Ovary (tissue), 9 donors: ENCODE measurements around the gene TMEM221. TPM values are rescaled to one million over a fixed set of nuclear protein-coding genes. Genes with fewer than 3 reads are reported as not detected.

Experiments used
- DNase-seq, 5 donors: peaks; one replicate each; pipeline ENCODE4 v3.0.0-alpha.2; 2019 to 2020
- H3K27ac ChIP-seq, 2 donors: fragments of 200-600 bp; one replicate each; pipeline versions ENCODE4 v1.5.1 to v1.8.0; 2019 to 2022
- H3K27me3 ChIP-seq: fragments of 200-600 bp; one replicate; pipeline ENCODE4 v1.8.0; 2022
- H3K36me3 ChIP-seq: fragments of 200-600 bp; sonication (generic); one replicate; pipeline ENCODE4 v1.5.1; 2019
- H3K4me1 ChIP-seq: one replicate; pipeline ENCODE4 v1.8.1; 2013; ENCODE audit warnings: mild to moderate bottlenecking, moderate library complexity; ENCODE audit not compliant: insufficient read depth
- H3K4me3 ChIP-seq: fragments of 200-600 bp; sonication (generic); one replicate; pipeline ENCODE4 v1.5.1; 2017
- H3K9me3 ChIP-seq, 2 donors: fragments of 200-600 bp in 1 of 2; sonication (generic) in 1 of 2; one replicate each; pipeline versions ENCODE4 v1.5.1 to v1.8.1; 2013 to 2019; ENCODE audit warnings: mild to moderate bottlenecking in 1 of 2, moderate library complexity in 1 of 2
- CTCF ChIP-seq, 3 donors: fragments of 450-650 bp in 2 of 3; fragments of 200-600 bp in 1 of 3; IDR thresholded peaks; one replicate each; pipeline versions ENCODE4 v1.5.1 to v1.8.0; 2016 to 2022; ENCODE audit warnings: antibody characterized with exemption in 3 of 3, mild to moderate bottlenecking in 1 of 3
- EP300 ChIP-seq: sonication (generic); formaldehyde crosslinking; IDR thresholded peaks from one replicate; pipeline ENCODE4 v1.6.1; 2017; ENCODE audit warnings: antibody characterized with exemption
- POLR2A ChIP-seq: fragments of 450-650 bp; IDR thresholded peaks from one replicate; pipeline ENCODE4 v1.6.1; 2017; ENCODE audit warnings: antibody characterized with exemption, mild to moderate bottlenecking, moderate library complexity
- WGBS, 3 donors: extraction: QIAGEN DNeasy Blood & Tissue Kit in 1 of 3; methylation state at CpG; one replicate each; pipeline versions ENCODE4 v1.1.5 to v1.1.7; 2013 to 2017; 5-methylcytosine and 5-hydroxymethylcytosine counted together
- intact Hi-C, 4 donors: fragments of 100-400 bp; cut with DNase I; formaldehyde crosslinking; loops; one replicate each; pipeline versions ENCODE4 v1.11.0 to v1.15.1; 2022 to 2023
- polyA plus RNA-seq, 2 donors: library from polyadenylated mRNA; stranded (reverse); fragments of 200-250 nt in 1 of 2; fragments of 350-450 nt in 1 of 2; fragmentation: Illumina TruSeq in 1 of 2; extraction: RNeasy Lipid Tissue Mini Kit (QIAGEN cat#74804) in 1 of 2; gene quantifications; one replicate each; pipeline ENCODE4 v1.2.3, GENCODE V29; 2013 to 2014
- total RNA-seq, 7 donors: library from RNA; depleted of rRNA in 2 of 7; stranded (reverse); fragments of >200 nt in 2 of 7; fragmentation: NEBNext Ultra II Directional in 3 of 7; extraction: Animal tissue kit (Norgen Biotek cat#: 25700) in 3 of 7; gene quantifications; one replicate each; pipeline versions ENCODE4 v1.1.0 to v1.2.4, GENCODE V29; 2016 to 2023
- donor health status: DM: no; HTN: no; CAD: no; lungs with moderate emphysema.
- donor health status: DM: no; HTN: no; CAD: no.
- donor health status: Bipolar disorder and iron deficiency.
- donor health status: DM: yes; HTN: yes; CAD: no.
- donor health status: DM: no; HTN: no; CAD: no.
- donor health status: DM: yes; HTN: yes; CAD: no.

TMEM221 gene
- total and polyA plus RNA-seq, 9 donors: 1.4 to 14.1 (median 6.5) TPM

- H3K9me3 ChIP-seq: no peaks in the 10 kb centered on the region
- intact Hi-C loops: no loop called here
- H3K36me3 ChIP-seq: no peaks in the 10 kb centered on the region
- no peak overlapping the region for H3K27ac ChIP-seq
- no peak for DNase-seq
- no peaks in the 10 kb centered on the region for H3K27me3 ChIP-seq
- 90 to 95% (median 91%) methylated on average over 10 of the region's 10 CpGs for WGBS, 3 donors
- H3K4me3 ChIP-seq: no peak overlapping the region
- no peak for TF ChIP-seq CTCF (IDR thresholded peaks at IDR 0.05)
- no peak for TF ChIP-seq EP300
- TF ChIP-seq POLR2A: no peak
- peaks cover 2% of the 10 kb centered on the region for H3K4me1 ChIP-seq
Observed at GRCh38 chr19:17483605-17484002, 35.1 kb upstream of the TMEM221 start.

- no peak for DNase-seq
- H3K4me1 ChIP-seq: peaks cover 2% of the 10 kb centered on the region
- intact Hi-C loops: no loop called here
- H3K36me3 ChIP-seq: no peaks in the 10 kb centered on the region
- no peak overlapping the region for H3K27ac ChIP-seq
- H3K27me3 ChIP-seq: no peaks in the 10 kb centered on the region
- no peaks in the 10 kb centered on the region for H3K9me3 ChIP-seq
- no peak overlapping the region for H3K4me3 ChIP-seq
- TF ChIP-seq POLR2A (no peak), EP300 (no peak), CTCF (IDR thresholded peaks at IDR 0.05) (no peak)
- 82 to 86% (median 84%) methylated on average over 3 of the region's 3 CpGs for whole genome bisulfite sequencing, 3 donors
Observed at GRCh38 chr19:17482877-17483604, 34.6 kb upstream of the TMEM221 start.

- Histone ChIP-seq H3K27me3 (no peaks in the 10 kb centered on the region), H3K4me3 (no peak overlapping the region), H3K4me1 (peaks cover 2% of the 10 kb centered on the region), H3K27ac (no peak overlapping the region), H3K36me3 (no peaks in the 10 kb centered on the region), H3K9me3 (no peaks in the 10 kb centered on the region)
- WGBS, 3 donors: 90 to 95% (median 92%) methylated on average over 13 of the region's 13 CpGs
- DNase-seq: no peak
- TF ChIP-seq POLR2A (no peak), EP300 (no peak), CTCF (IDR thresholded peaks at IDR 0.05) (no peak)
- intact Hi-C loops: no loop called here
Observed at GRCh38 chr19:17481986-17482385, 33.5 kb upstream of the TMEM221 start.

GRCh38 chr19:17479325-17479791 lies 30.9 kb upstream of the TMEM221 start:
- H3K4me3 ChIP-seq: no peak overlapping the region
- whole genome bisulfite sequencing, 3 donors: 10 to 21% (median 15%) methylated on average over 6 of the region's 6 CpGs
- no peaks in the 10 kb centered on the region for H3K27me3 ChIP-seq
- H3K9me3 ChIP-seq: no peaks in the 10 kb centered on the region
- TF ChIP-seq CTCF (IDR thresholded peaks at IDR 0.05) (no peak), POLR2A (no peak), EP300 (no peak)
- H3K36me3 ChIP-seq: no peaks in the 10 kb centered on the region
- no peak for DNase-seq
- intact Hi-C loops: no loop called here
- no peak overlapping the region for H3K27ac ChIP-seq
- H3K4me1 ChIP-seq: peaks cover 7% of the 10 kb centered on the region
